Activated T-cell treated with anti-CD3 and anti-CD28 coated beads, Interleukin-2, amount 50 U/mL, for 1 hour (primary cell): ENCODE results near the gene INO80B.
"Not testable (repeated sequence)": the region's sequence is repeated elsewhere in the genome, so short reads cannot be mapped to it uniquely, and the experiment has no call there.

Experiments used
- DNase-seq: peaks from one replicate; pipeline ENCODE4 v3.0.0-alpha.2; 2020

Gene INO80B

GRCh38 chr2:74450570-74451190 is 4.2 kb upstream of the INO80B start:
- DNase-seq: no peak

GRCh38 chr2:74457129-74457548 is 2.3 kb downstream of the INO80B start:
- DNase-seq: no peak

GRCh38 chr2:74457549-74458131 is 2.8 kb downstream of the INO80B start:
- peak; percentile 87 for DNase-seq

- DNase-seq: peak; percentile 95
Measured at GRCh38 chr2:74458132-74458937, 3.4 kb downstream of the INO80B start, which contains the start of gene WBP1. Gene WBP1, plus strand, starts transcription at chr2:74458438. Its CDS starts 165 bp downstream, at chr2:74458603.

- DNase-seq: no peak
Measured at GRCh38 chr2:74458938-74459363, 4.1 kb downstream of the INO80B start.

- not testable (repeated sequence) for DNase-seq
Measured at GRCh38 chr2:74459503-74460118, 4.7 kb downstream of the INO80B start.

- DNase-seq: not testable (repeated sequence)
Measured at GRCh38 chr2:74460187-74460586, 5.3 kb downstream of the INO80B start.

GRCh38 chr2:74461187-74462053 is 6.5 kb downstream of the INO80B start:
- DNase-seq: no peak

- no peak for DNase-seq
Measured at GRCh38 chr2:74462054-74462785, 7.3 kb downstream of the INO80B start.

- no peak for DNase-seq
Measured at GRCh38 chr2:74462786-74463105, 7.9 kb downstream of the INO80B start.

GRCh38 chr2:74464406-74464805 is 9.5 kb downstream of the INO80B start:
- DNase-seq: no peak

- DNase-seq: not testable (repeated sequence)
Measured at GRCh38 chr2:74470742-74471141, 15.9 kb downstream of the INO80B start.

- DNase-seq: no peak
Measured at GRCh38 chr2:74471332-74472065, 16.6 kb downstream of the INO80B start.

GRCh38 chr2:74472086-74472944 is 17.4 kb downstream of the INO80B start, which contains the start of gene MRPL53:
Gene MRPL53, minus strand, starts transcription at chr2:74472680. Its CDS starts 20 bp downstream, at chr2:74472660.
- peak; percentile 97 for DNase-seq

GRCh38 chr2:74472945-74473258 is 18.0 kb downstream of the INO80B start:
- DNase-seq: no peak

GRCh38 chr2:74474481-74474880 is 19.6 kb downstream of the INO80B start:
- DNase-seq: no peak

GRCh38 chr2:74474899-74475298 is 20.0 kb downstream of the INO80B start:
- no peak for DNase-seq

GRCh38 chr2:74481431-74481830 is 26.5 kb downstream of the INO80B start:
- no peak for DNase-seq

GRCh38 chr2:74481961-74482800 is 27.3 kb downstream of the INO80B start:
- no peak for DNase-seq
